Measurements from ENCODE around the gene RCOR2.

RCOR2 gene

DNA sequence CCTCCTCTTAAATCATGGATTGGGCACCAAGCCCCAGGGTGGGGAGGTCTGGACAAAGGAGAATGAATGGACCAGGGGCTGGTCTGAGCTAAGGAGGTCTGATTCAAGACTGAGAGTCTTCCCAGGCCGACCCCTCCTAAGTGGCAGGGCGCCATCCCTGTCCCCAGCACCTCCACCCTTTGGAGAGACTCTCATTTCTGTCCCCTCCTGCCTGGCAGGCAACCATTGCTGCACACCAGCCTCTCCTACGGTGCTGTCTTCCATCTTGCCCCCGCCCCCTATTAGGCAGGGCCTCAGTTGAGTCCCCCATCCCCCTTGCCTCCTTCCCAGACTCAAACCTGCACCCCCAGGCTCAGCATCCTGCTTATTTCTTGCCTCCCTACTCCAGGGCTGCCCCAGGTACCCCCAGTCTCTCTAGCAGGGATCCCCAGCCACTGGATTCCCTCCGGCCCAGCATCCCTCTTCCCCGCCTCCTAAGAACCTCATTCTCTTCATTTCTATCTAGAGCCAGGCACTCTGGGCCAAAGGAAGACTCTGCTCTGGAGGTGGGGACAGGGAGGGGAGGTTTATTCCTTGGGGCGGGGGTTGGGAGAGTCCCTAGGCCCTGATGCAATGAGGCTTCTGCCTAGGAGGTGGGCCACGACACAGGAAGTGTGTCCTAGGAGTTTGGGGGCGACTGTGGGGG lies 1.7 kb upstream of the RCOR2 start:
- DNase-seq (ENCODE audit: low spot score) = peak; percentile 32
- TF ChIP-seq, protein P1, sequence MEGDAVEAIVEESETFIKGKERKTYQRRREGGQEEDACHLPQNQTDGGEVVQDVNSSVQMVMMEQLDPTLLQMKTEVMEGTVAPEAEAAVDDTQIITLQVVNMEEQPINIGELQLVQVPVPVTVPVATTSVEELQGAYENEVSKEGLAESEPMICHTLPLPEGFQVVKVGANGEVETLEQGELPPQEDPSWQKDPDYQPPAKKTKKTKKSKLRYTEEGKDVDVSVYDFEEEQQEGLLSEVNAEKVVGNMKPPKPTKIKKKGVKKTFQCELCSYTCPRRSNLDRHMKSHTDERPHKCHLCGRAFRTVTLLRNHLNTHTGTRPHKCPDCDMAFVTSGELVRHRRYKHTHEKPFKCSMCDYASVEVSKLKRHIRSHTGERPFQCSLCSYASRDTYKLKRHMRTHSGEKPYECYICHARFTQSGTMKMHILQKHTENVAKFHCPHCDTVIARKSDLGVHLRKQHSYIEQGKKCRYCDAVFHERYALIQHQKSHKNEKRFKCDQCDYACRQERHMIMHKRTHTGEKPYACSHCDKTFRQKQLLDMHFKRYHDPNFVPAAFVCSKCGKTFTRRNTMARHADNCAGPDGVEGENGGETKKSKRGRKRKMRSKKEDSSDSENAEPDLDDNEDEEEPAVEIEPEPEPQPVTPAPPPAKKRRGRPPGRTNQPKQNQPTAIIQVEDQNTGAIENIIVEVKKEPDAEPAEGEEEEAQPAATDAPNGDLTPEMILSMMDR (IDR thresholded peaks at IDR 0.05; ENCODE audit: borderline replicate concordance, control extremely low read depth, extremely low read depth, insufficient read depth, missing control alignments) = no peak
- in situ Hi-C loops (cut with MboI; ENCODE audit: low sequenced_read_pairs, unreplicated experiment) = no loop called here

DNA sequence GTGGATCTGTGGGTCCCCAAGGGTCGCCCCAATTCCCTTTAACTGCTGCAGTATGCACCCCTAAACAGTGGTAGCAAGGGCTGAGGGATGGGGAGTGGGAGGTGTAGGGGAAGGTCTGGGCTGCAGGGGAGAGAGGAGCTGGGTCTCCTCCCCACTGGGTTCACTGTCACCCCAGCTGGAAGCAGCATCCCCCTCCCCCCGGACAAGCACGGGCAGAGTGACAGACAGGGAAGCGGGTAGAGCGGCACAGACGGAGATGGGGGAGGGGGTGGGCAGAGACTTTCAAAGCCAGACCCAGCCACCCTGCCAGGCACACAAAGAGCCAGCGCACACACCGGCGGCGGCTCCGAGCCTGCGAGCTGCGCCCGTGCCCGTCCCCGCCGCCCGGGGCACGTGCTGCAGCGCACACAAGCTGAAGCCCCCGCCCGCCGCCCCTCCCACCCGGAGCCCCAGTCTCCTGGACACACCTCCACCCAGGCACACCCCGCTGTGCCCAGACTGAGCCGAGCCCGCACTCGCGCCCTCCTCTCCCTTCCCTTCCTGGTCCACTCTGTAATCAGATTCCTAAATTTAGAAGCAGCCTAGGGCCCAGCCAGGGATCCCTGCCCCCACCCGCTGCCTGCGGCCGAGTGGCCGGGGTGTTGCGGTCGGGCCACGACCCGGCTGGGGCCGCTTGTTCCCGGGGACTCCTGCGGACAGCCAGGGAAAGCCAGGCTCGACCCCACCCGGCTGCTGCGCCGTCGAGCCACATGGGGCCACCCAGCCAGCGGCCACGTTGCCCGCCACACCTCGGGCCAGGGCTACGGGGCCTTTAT lies 935 bp upstream of the RCOR2 start:
- in situ Hi-C loops (cut with MboI; ENCODE audit: low sequenced_read_pairs, unreplicated experiment) = no loop called here
- TF ChIP-seq, protein P1 (IDR thresholded peaks at IDR 0.05; ENCODE audit: borderline replicate concordance, control extremely low read depth, extremely low read depth, insufficient read depth, missing control alignments) = no peak
- DNase-seq (ENCODE audit: low spot score) = peak; percentile 59

DNA sequence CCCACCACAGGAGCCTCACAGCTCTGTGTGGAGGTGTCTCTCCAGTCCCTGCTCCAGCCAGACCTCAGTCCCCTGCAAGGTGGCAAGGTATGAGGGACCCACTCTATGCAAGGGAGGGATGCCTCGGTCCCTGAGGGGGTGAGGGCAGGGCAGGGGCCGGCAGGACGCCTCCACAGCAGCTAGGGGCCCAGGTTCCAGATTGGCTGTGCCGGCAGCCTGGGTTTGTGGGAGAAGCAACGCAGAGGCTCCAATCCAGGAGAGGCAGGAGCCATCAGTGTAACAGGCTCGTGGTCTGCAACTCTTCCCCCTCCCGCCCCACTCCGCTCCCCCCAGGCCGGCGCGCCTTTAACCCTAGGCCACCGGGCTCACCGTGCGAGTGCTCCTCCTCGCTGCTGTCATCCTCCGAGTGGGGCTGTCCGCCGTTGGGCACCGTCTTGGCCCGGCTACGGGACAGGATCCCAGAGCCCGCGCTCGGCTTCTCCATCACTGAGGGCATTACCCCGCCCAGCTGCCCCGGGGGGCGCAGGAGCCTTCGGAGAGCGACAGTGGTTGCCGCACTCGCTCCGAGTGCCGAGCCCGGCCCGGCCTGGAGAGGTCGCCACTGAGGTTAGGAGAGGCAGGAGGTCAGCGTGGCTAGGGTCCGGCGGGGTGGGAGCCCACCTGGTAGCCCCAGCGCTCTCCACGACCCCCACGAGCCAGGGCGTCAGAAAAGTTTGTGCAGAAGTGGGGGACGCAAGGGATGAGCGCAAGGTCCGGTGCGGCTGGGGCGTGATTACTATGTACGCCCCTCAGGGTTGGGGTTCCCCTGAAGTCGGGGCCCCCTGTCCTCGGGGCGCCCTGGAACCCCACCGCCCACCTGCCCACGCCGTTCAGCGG lies 765 bp downstream of the RCOR2 start:
- TF ChIP-seq, protein P1 (IDR thresholded peaks at IDR 0.05; ENCODE audit: borderline replicate concordance, control extremely low read depth, extremely low read depth, insufficient read depth, missing control alignments) = peak; percentile 49
- peak; percentile 74 for DNase-seq (ENCODE audit: low spot score)
- in situ Hi-C loops (cut with MboI; ENCODE audit: low sequenced_read_pairs, unreplicated experiment) = no loop called here

DNA sequence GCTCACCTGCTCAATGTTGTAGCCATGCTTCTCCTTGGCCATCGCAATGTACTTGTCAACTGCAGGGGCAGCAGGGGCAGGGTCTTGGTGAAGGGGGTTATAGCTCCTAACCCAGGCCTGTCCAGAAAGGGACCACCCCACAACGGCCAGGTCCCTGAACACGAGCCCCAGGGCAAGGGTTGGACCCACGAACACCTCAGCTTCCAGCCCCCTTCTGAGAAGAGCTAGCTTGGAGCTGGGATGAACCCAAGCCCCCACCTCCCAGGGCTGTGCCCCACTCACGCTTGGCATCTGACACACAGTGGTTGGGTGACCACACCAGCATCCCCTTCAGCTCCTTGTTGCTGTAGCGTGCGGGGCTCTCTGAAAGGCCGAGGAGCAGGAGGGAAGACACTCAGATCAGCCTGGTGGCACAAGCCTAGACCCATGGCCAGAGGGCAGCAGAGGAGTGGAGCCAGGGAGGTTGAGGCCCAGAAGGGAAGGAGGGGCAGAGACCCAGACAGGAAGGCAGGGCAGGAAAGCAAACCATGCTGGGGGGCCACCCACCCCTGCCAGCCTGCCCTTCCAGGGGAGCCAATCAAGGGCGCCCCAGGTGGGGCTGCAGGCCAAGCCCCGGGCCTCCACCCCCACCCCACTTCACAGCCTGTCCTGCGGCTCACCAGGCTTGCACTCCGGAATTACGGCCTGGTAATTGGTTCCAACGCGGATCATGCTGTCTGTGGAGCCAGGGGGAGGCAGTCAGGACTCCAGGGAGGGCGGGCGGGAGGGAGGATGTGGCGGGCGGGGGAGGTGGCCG lies 1.9 kb downstream of the RCOR2 start:
- no peak for DNase-seq (ENCODE audit: low spot score)
- TF ChIP-seq, protein P1 (IDR thresholded peaks at IDR 0.05; ENCODE audit: borderline replicate concordance, control extremely low read depth, extremely low read depth, insufficient read depth, missing control alignments) = no peak
- in situ Hi-C loops (cut with MboI; ENCODE audit: low sequenced_read_pairs, unreplicated experiment) = no loop called here

DNA sequence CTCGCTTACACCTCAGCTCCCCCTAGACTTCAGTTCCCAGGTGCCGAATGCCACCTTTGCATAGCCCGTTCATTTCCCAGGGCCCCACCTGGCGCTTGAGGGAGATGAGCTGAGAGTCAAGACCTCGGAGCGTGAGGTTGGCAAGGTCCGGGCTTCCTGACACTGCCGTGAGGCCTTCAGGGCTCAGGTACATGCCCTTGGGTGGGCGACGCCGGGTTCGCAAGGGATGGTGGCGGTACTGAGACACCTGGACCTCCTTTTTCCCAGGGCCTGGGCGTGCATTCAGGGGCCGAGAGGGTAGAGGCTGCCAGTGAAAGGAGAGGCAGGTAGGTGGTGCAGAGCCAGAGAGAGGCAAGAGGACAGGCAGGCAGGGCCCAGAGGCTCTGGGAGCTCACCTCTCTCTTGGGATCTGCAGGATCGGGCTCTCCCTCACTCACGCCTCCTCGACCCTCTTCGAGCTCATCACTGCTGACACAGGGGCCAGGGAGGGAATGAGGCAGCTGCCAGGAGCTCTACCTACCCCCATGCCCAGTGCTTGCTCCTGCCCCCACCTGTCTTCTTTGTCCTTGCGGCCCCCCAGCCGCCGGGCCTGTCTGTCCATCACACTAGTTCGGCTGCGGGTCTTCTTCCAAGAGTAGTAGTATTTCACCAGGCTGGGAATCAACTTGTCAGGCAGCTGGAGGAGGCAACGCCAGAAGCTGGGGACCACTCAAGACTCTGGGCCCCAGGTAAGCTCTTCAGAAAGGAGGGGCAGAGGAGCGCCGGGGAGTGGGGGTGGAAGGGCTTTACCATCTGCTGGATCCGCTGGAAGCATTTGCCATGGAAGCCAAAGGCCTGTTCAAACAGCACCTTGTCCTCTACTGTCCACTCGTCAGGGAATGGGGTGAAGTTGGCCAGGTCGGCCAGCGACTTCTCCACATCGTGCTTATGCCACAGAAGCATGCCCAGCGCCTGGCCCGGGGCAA lies 2.8 kb downstream of the RCOR2 start:
- in situ Hi-C loops (cut with MboI; ENCODE audit: low sequenced_read_pairs, unreplicated experiment) = no loop called here
- no peak for DNase-seq (ENCODE audit: low spot score)
- TF ChIP-seq, protein P1 (IDR thresholded peaks at IDR 0.05; ENCODE audit: borderline replicate concordance, control extremely low read depth, extremely low read depth, insufficient read depth, missing control alignments) = no peak
